ENCODE results near the gene B3GALT6. TPM values are rescaled to one million over a fixed set of nuclear protein-coding genes. Genes with fewer than 3 reads are reported as not detected.

The B3GALT6 gene
- total RNA-seq, 1 donor from 2014 or later: 31.9 TPM

GRCh38 chr1:1273512-1274298, 41.7 kb downstream of the B3GALT6 start, which contains the start of gene UBE2J2:
Gene UBE2J2 (minus strand): TSS chr1:1273854. CDS start chr1:1267992, 5,862 bp downstream.
- DNase-seq (ENCODE audit: low spot score, unreplicated experiment): peak; percentile 91
- TF ChIP-seq, protein P1, sequence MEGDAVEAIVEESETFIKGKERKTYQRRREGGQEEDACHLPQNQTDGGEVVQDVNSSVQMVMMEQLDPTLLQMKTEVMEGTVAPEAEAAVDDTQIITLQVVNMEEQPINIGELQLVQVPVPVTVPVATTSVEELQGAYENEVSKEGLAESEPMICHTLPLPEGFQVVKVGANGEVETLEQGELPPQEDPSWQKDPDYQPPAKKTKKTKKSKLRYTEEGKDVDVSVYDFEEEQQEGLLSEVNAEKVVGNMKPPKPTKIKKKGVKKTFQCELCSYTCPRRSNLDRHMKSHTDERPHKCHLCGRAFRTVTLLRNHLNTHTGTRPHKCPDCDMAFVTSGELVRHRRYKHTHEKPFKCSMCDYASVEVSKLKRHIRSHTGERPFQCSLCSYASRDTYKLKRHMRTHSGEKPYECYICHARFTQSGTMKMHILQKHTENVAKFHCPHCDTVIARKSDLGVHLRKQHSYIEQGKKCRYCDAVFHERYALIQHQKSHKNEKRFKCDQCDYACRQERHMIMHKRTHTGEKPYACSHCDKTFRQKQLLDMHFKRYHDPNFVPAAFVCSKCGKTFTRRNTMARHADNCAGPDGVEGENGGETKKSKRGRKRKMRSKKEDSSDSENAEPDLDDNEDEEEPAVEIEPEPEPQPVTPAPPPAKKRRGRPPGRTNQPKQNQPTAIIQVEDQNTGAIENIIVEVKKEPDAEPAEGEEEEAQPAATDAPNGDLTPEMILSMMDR (IDR thresholded peaks at IDR 0.05; ENCODE audit: unreplicated experiment): no peak
- Mint-ChIP-seq H3K27ac (peak within 1 kb of the TSS; percentile 89), H3K9me3 (ENCODE audit: low read depth) (no peaks in the 10 kb centered on the region), H3K36me3 (ENCODE audit: insufficient read depth) (peaks cover 5% of the 10 kb centered on the region), H3K4me1 (ENCODE audit: low read depth) (peaks cover 24% of the 10 kb centered on the region), H3K4me3 (ENCODE audit: low read depth) (peak within 1 kb of the TSS; percentile 91), H3K27me3 (no peaks in the 10 kb centered on the region)

DNA sequence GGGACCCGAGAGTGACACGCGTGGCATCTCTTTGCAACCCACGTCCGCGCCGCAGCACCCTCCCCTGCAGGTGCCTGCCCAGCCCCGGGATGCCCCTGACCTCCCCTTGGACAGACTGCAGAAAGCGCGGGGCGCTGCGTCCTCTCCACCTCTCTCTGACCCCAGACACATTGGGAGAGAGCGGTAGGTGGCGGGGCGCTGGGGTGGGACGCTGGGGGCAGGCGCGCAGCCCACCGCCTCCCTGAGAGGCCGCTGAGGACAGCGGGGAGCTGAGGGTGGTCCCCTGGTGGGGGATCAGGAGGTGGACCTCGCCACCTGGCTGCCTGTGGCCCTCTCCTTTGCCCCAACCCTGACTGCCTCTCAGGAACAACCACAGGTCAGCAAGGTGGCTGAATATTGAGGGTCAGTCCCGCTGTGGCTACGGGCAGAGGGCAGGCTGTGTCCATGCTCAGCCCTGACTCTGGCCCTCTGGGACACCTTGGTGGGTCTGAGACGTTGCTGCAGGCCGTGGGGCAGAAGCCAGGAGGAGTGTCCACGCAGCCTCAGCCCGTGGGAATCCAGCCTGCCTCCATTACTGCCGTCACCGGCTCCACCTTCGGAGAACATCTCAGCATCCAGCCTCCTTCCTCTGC, 42.4 kb downstream of the B3GALT6 start:
- Mint-ChIP-seq H3K27me3 (no peaks in the 10 kb centered on the region), H3K36me3 (ENCODE audit: insufficient read depth) (peaks cover 5% of the 10 kb centered on the region), H3K4me1 (ENCODE audit: low read depth) (peaks cover 24% of the 10 kb centered on the region), H3K27ac (no peak overlapping the region), H3K9me3 (ENCODE audit: low read depth) (no peaks in the 10 kb centered on the region), H3K4me3 (ENCODE audit: low read depth) (peak overlapping the region; percentile 71)
- TF ChIP-seq, protein P1 (IDR thresholded peaks at IDR 0.05; ENCODE audit: unreplicated experiment): no peak
- no peak for DNase-seq (ENCODE audit: low spot score, unreplicated experiment)

DNA sequence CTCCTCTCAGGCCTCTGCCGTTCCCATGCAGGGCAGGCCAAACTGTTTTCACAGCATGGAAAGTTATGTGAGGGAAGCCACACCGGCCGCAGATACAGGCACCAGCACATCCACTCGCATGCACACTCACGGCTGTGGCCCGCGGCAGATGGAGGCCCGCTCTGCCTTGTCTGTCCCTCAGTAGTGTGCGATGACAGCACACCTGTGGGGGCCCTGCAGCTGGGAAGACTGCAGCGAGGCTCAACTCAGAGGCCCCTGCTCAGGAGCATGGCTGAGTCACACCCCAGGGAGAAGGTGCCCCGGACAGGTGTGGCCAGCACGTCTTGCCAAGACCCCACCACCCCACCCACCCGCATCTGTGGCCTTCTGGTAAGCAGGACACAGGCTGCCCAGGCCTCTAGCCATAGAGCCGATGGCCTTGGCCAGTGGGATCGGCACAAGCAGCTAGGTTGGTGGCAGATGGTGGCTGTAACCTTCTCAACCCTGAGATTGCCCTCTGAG, 42.9 kb downstream of the B3GALT6 start:
- H3K36me3 Mint-ChIP-seq (ENCODE audit: insufficient read depth): peaks cover 5% of the 10 kb centered on the region
- H3K9me3 Mint-ChIP-seq (ENCODE audit: low read depth): no peaks in the 10 kb centered on the region
- peaks cover 24% of the 10 kb centered on the region for H3K4me1 Mint-ChIP-seq (ENCODE audit: low read depth)
- no peak for DNase-seq (ENCODE audit: low spot score, unreplicated experiment)
- H3K27ac Mint-ChIP-seq: no peak overlapping the region
- TF ChIP-seq, protein P1 (IDR thresholded peaks at IDR 0.05; ENCODE audit: unreplicated experiment): no peak
- H3K4me3 Mint-ChIP-seq (ENCODE audit: low read depth): peak overlapping the region; percentile 71
- H3K27me3 Mint-ChIP-seq: no peaks in the 10 kb centered on the region

GRCh38 chr1:1275836-1276235, 43.8 kb downstream of the B3GALT6 start:
- Mint-ChIP-seq H3K4me1 (ENCODE audit: low read depth) (peaks cover 19% of the 10 kb centered on the region), H3K9me3 (ENCODE audit: low read depth) (no peaks in the 10 kb centered on the region), H3K4me3 (ENCODE audit: low read depth) (peak overlapping the region; percentile 44), H3K36me3 (ENCODE audit: insufficient read depth) (peaks cover 2% of the 10 kb centered on the region), H3K27me3 (no peaks in the 10 kb centered on the region), H3K27ac (peak overlapping the region; percentile 54)
- no peak for DNase-seq (ENCODE audit: low spot score, unreplicated experiment)
- TF ChIP-seq, protein P1 (IDR thresholded peaks at IDR 0.05; ENCODE audit: unreplicated experiment): no peak

GRCh38 chr1:1278620-1279019, 46.6 kb downstream of the B3GALT6 start:
- no peak overlapping the region for H3K4me3 Mint-ChIP-seq (ENCODE audit: low read depth)
- TF ChIP-seq, protein P1 (IDR thresholded peaks at IDR 0.05; ENCODE audit: unreplicated experiment): no peak
- no peak for DNase-seq (ENCODE audit: low spot score, unreplicated experiment)
- H3K27ac Mint-ChIP-seq: no peak overlapping the region
- H3K9me3 Mint-ChIP-seq (ENCODE audit: low read depth): no peaks in the 10 kb centered on the region
- H3K27me3 Mint-ChIP-seq: no peaks in the 10 kb centered on the region
- peaks cover 4% of the 10 kb centered on the region for H3K4me1 Mint-ChIP-seq (ENCODE audit: low read depth)
- H3K36me3 Mint-ChIP-seq (ENCODE audit: insufficient read depth): no peaks in the 10 kb centered on the region
